GM12878 (cell line): ENCODE results near the gene SPTBN1. TPM values are rescaled to one million over a fixed set of nuclear protein-coding genes. Genes with fewer than 3 reads are reported as not detected.
A peak's percentile ranks its signal among the peaks of the same experiment; 100 is the strongest.

ENCODE experiments used
- BACH1 ChIP-seq: fragments of 450-650 bp; IDR thresholded peaks from 2 replicates; pipeline ENCODE4 v1.6.1; 2017; ENCODE audit warnings: mild to moderate bottlenecking, borderline replicate concordance
- CREM ChIP-seq: IDR thresholded peaks from 2 replicates; pipeline ENCODE4 v1.6.1; 2014; ENCODE audit warnings: antibody characterized with exemption, low read depth
- FOXM1 ChIP-seq: IDR thresholded peaks from 2 replicates; pipeline ENCODE4 v1.6.1; 2012; ENCODE audit warnings: low read depth, mild to moderate bottlenecking, inconsistent platforms, low read length, moderate library complexity
- GABPA ChIP-seq: IDR thresholded peaks from 2 replicates; pipeline ENCODE4 v1.6.1; 2014; ENCODE audit warnings: antibody characterized with exemption, low read depth, mild to moderate bottlenecking, inconsistent platforms
- HCFC1 ChIP-seq: fragments of 150-350 bp; IDR thresholded peaks from 2 replicates; pipeline ENCODE4 v1.6.1; 2014; ENCODE audit warnings: low read length
- HDAC6 ChIP-seq: fragments of 200-600 bp; sonication (generic); IDR thresholded peaks from one replicate; pipeline ENCODE4 v1.8.0; 2017; ENCODE audit warnings: antibody characterized with exemption; ENCODE audit not compliant: unreplicated experiment
- KDM1A ChIP-seq: fragments of 200-600 bp; sonication (generic); IDR thresholded peaks from 2 replicates; pipeline ENCODE4 v1.6.1; 2016; ENCODE audit warnings: borderline replicate concordance
- MEF2B ChIP-seq: fragments of 450-650 bp; IDR thresholded peaks from 2 replicates; pipeline ENCODE4 v1.6.1; 2018; ENCODE audit warnings: mild to moderate bottlenecking, moderate library complexity; ENCODE audit not compliant: partially characterized antibody, poor library complexity, severe bottlenecking
- MYB ChIP-seq: fragments of 150-350 bp; IDR thresholded peaks from 2 replicates; pipeline ENCODE4 v1.6.1; 2014; ENCODE audit warnings: mild to moderate bottlenecking, low read depth, low read length, borderline replicate concordance
- NFYB ChIP-seq: IDR thresholded peaks from 2 replicates; pipeline ENCODE4 v1.6.1; 2011; ENCODE audit warnings: low read depth, mild to moderate bottlenecking, low read length, improper control_type of control experiment, moderate library complexity; ENCODE audit not compliant: insufficient read depth
- NR2F1 ChIP-seq: fragments of 450-650 bp; conservative IDR thresholded peaks from 2 replicates; pipeline ENCODE4 v1.6.1; 2017; ENCODE audit warnings: mild to moderate bottlenecking
- PML ChIP-seq: IDR thresholded peaks from 2 replicates; pipeline ENCODE4 v1.6.1; 2012; ENCODE audit warnings: low read length, inconsistent platforms
- POLR2AphosphoS2 ChIP-seq: IDR thresholded peaks from 2 replicates; pipeline ENCODE4 v1.6.1; 2011; ENCODE audit warnings: low read depth, mild to moderate bottlenecking, low read length, improper control_type of control experiment, moderate library complexity
- SREBF2 ChIP-seq: IDR thresholded peaks from 2 replicates; pipeline ENCODE4 v1.6.1; 2012; ENCODE audit warnings: mild to moderate bottlenecking, low read length
- TARDBP ChIP-seq: IDR thresholded peaks from 2 replicates; pipeline ENCODE4 v1.6.1; 2016; ENCODE audit warnings: borderline replicate concordance
- WRNIP1 ChIP-seq: IDR thresholded peaks from 2 replicates; pipeline ENCODE4 v1.6.1; 2011; ENCODE audit warnings: low read depth, low read length, improper control_type of control experiment, borderline replicate concordance
- ZNF207 ChIP-seq: fragments of 450-650 bp; IDR thresholded peaks from 2 replicates; pipeline ENCODE4 v1.6.1; 2014; ENCODE audit warnings: antibody characterized with exemption, mild to moderate bottlenecking, borderline replicate concordance
- ZNF274 ChIP-seq: IDR thresholded peaks from one replicate; pipeline ENCODE4 v1.8.0; 2011; ENCODE audit not compliant: insufficient read length, insufficient read depth
- polyA plus RNA-seq, 11 experiments: library from polyadenylated mRNA; depleted of rRNA in 4 of 11; unstranded in 6 of 11; stranded (reverse) in 5 of 11; fragments of >200 nt; fragmentation: Nextera tagmentation in 4 of 11; fragmentation: Illumina TruSeq in 1 of 11; extraction: Ambion mirVana in 4 of 11; extraction: Trizol in 1 of 11; gene quantifications; 1 replicate in 1 of 11; 2 replicates in 10 of 11; pipeline versions ENCODE4 v1.2.1 to v1.2.3, GENCODE V29; 2011 to 2016; ENCODE audit warnings: inconsistent platforms in 2 of 11, missing spikeins in 2 of 11, low read depth in 1 of 11
- total RNA-seq, 4 experiments: library from RNA; depleted of rRNA in 3 of 4; stranded (reverse); fragments of >200 nt in 3 of 4; fragmentation: Illumina TruSeq in 1 of 4; extraction: Trizol in 1 of 4; gene quantifications; 2 replicates each; pipeline versions ENCODE4 v1.2.1 to v1.2.3, GENCODE V29; 2013 to 2021
- TF ChIP-seq, protein P1 (sequence below): fragments of 450-650 bp; IDR thresholded peaks from 2 replicates; pipeline ENCODE4 v1.6.1; 2016; ENCODE audit warnings: mild to moderate bottlenecking
- TF ChIP-seq, protein P2 (sequence below): fragments of 450-650 bp; IDR thresholded peaks from 2 replicates; pipeline ENCODE4 v1.6.1; 2017; ENCODE audit warnings: mild to moderate bottlenecking, moderate library complexity
- TF ChIP-seq, protein P3 (sequence below): fragments of 450-650 bp; conservative IDR thresholded peaks from 2 replicates; pipeline ENCODE4 v1.6.1; 2017; ENCODE audit warnings: mild to moderate bottlenecking, moderate library complexity
- TF ChIP-seq, protein P4 (sequence below): IDR thresholded peaks from 2 replicates; pipeline ENCODE4 v1.6.1; 2012; ENCODE audit warnings: low read depth, low read length, improper control_type of control experiment
- TF ChIP-seq, protein P5 (sequence below): IDR thresholded peaks from 2 replicates; pipeline ENCODE4 v1.6.1; 2012; ENCODE audit warnings: low read depth, low read length, improper control_type of control experiment

The SPTBN1 gene
- total and polyA plus RNA-seq, 10 of the 15 experiments (the other 5 are each of a cell fraction or from before 2014, with no cell fraction given): 20.6 to 154 (median 76.7) TPM

DNA sequence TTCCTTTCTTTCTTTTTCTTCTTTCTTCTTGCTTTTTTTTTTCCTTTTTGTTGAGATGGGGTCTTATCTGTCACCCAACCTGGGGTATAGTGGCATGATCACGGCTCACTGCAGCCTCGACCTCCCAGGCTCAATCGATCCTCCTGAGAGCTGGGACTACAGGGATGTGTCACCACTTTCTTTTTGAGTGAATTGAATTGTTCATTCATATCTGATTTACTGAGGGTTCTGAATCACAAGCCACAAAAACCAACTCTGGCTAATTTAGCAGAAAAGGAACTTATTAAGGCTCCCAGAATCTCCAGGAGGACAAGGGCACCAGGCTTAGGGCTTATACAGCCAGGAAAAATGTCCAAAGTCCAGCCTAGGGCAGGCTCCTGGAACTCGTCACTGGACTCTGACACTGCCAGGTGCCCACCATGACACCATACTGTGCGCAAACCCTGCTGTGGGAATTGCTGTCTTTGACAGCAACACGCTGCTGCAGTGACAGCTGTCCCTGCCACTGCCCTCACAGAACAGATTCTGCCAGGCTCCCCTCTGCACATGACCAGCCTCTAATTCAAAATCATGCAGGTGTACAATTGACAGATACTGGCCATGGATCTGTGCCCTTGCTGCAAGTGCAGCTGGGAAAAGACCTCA, 224.4 kb downstream of the SPTBN1 start (continued):
- TF ChIP-seq, protein P1, sequence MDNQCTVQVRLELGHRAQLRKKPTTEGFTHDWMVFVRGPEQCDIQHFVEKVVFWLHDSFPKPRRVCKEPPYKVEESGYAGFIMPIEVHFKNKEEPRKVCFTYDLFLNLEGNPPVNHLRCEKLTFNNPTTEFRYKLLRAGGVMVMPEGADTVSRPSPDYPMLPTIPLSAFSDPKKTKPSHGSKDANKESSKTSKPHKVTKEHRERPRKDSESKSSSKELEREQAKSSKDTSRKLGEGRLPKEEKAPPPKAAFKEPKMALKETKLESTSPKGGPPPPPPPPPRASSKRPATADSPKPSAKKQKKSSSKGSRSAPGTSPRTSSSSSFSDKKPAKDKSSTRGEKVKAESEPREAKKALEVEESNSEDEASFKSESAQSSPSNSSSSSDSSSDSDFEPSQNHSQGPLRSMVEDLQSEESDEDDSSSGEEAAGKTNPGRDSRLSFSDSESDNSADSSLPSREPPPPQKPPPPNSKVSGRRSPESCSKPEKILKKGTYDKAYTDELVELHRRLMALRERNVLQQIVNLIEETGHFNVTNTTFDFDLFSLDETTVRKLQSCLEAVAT: peak; percentile 89
- peak; percentile 58 for TF ChIP-seq NR2F1
- TF ChIP-seq GABPA: peak; percentile 62
- TF ChIP-seq BACH1: peak; percentile 92; the same call in 1 of the 2 replicates
- TF ChIP-seq, protein P2, sequence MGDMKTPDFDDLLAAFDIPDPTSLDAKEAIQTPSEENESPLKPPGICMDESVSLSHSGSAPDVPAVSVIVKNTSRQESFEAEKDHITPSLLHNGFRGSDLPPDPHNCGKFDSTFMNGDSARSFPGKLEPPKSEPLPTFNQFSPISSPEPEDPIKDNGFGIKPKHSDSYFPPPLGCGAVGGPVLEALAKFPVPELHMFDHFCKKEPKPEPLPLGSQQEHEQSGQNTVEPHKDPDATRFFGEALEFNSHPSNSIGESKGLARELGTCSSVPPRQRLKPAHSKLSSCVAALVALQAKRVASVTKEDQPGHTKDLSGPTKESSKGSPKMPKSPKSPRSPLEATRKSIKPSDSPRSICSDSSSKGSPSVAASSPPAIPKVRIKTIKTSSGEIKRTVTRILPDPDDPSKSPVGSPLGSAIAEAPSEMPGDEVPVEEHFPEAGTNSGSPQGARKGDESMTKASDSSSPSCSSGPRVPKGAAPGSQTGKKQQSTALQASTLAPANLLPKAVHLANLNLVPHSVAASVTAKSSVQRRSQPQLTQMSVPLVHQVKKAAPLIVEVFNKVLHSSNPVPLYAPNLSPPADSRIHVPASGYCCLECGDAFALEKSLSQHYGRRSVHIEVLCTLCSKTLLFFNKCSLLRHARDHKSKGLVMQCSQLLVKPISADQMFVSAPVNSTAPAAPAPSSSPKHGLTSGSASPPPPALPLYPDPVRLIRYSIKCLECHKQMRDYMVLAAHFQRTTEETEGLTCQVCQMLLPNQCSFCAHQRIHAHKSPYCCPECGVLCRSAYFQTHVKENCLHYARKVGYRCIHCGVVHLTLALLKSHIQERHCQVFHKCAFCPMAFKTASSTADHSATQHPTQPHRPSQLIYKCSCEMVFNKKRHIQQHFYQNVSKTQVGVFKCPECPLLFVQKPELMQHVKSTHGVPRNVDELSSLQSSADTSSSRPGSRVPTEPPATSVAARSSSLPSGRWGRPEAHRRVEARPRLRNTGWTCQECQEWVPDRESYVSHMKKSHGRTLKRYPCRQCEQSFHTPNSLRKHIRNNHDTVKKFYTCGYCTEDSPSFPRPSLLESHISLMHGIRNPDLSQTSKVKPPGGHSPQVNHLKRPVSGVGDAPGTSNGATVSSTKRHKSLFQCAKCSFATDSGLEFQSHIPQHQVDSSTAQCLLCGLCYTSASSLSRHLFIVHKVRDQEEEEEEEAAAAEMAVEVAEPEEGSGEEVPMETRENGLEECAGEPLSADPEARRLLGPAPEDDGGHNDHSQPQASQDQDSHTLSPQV: no peak
- no peak for TF ChIP-seq HCFC1
- TF ChIP-seq KDM1A: no peak
- TF ChIP-seq ZNF274: no peak
- no peak for TF ChIP-seq POLR2AphosphoS2
- no peak for TF ChIP-seq NFYB
- TF ChIP-seq CREM: peak; percentile 83
- TF ChIP-seq ZNF207: no peak
- TF ChIP-seq PML: peak; percentile 38; the same call in 1 of the 2 replicates
- no peak for TF ChIP-seq SREBF2
- TF ChIP-seq MYB: no peak
- no peak for TF ChIP-seq TARDBP
- TF ChIP-seq, protein P3, sequence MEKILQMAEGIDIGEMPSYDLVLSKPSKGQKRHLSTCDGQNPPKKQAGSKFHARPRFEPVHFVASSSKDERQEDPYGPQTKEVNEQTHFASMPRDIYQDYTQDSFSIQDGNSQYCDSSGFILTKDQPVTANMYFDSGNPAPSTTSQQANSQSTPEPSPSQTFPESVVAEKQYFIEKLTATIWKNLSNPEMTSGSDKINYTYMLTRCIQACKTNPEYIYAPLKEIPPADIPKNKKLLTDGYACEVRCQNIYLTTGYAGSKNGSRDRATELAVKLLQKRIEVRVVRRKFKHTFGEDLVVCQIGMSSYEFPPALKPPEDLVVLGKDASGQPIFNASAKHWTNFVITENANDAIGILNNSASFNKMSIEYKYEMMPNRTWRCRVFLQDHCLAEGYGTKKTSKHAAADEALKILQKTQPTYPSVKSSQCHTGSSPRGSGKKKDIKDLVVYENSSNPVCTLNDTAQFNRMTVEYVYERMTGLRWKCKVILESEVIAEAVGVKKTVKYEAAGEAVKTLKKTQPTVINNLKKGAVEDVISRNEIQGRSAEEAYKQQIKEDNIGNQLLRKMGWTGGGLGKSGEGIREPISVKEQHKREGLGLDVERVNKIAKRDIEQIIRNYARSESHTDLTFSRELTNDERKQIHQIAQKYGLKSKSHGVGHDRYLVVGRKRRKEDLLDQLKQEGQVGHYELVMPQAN: no peak
- TF ChIP-seq, protein P4, sequence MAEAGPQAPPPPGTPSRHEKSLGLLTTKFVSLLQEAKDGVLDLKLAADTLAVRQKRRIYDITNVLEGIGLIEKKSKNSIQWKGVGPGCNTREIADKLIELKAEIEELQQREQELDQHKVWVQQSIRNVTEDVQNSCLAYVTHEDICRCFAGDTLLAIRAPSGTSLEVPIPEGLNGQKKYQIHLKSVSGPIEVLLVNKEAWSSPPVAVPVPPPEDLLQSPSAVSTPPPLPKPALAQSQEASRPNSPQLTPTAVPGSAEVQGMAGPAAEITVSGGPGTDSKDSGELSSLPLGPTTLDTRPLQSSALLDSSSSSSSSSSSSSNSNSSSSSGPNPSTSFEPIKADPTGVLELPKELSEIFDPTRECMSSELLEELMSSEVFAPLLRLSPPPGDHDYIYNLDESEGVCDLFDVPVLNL: no peak
- TF ChIP-seq FOXM1: peak; percentile 80; the same call in 1 of the 2 replicates
- no peak for TF ChIP-seq HDAC6
- TF ChIP-seq WRNIP1: 0 out of 2 replicates have a peak, but pooled peaks have one; percentile 31
- TF ChIP-seq, protein P5, sequence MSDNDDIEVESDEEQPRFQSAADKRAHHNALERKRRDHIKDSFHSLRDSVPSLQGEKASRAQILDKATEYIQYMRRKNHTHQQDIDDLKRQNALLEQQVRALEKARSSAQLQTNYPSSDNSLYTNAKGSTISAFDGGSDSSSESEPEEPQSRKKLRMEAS: no peak
- TF ChIP-seq MEF2B: peak; percentile 85
